NB4 (cell line): Measurements from ENCODE around the gene KIAA1217.

ENCODE experiments used
- CTCF ChIP-seq: IDR thresholded peaks from one replicate; pipeline ENCODE4 v1.5.1; 2012; ENCODE audit warnings: low read depth, low read length
- MYC ChIP-seq: IDR thresholded peaks from 2 replicates; pipeline ENCODE4 v1.6.1; 2011; ENCODE audit warnings: low read depth, low read length
- POLR2A ChIP-seq: IDR thresholded peaks from 2 replicates; pipeline ENCODE4 v1.6.1; 2011; ENCODE audit warnings: mild to moderate bottlenecking; ENCODE audit not compliant: insufficient read length; ENCODE audit errors: extremely low read depth

DNA sequence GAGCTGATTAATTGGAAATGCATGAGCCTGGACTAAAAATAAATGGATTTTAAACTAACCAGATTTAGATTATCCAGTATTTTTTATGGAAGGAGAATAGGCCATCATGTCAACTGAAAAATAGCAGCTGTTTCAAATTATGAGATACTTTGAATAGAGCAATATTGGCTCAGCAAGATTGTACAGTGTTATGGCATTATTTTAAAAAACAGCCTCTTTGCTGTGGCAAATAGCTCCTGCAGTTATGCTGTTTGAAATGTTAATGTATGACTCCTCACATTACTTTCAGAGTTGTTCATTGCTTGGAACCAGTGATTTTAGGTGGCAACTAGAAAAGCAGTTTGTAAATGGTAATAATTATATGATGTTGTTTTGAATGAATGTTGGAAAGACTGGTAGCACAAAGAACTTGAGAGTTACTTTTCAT lies 244.5 kb downstream of the KIAA1217 start:
- TF ChIP-seq CTCF = no peak
- no peak for TF ChIP-seq POLR2A
- no peak for TF ChIP-seq MYC
